ENCODE measurements around the gene PRKN. TPM values are rescaled to one million over a fixed set of nuclear protein-coding genes. Genes with fewer than 3 reads are reported as not detected.

The PRKN gene
- total and polyA plus RNA-seq, 10 donors, result 0.23 to 14.1 (median 7.0) TPM

DNA sequence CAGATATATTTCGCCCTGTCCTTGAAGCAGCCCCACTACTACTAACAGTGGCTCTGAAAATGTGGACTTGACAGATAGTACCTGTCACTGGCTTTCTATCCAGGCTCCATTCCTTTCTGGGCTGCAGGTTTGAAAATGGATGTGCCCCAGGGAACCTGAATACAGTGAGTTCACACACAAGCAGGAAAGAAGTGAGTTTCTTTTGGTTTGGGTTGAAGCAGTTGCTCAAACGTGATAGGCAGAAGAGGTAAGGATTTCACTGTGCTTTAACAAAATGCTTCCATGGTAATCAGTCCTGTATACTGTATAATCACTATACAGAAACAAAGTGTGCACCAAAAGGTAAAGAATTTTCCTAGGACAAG, 382.9 kb downstream of the PRKN start:
- Histone ChIP-seq H3K4me1 (no peaks in the 10 kb centered on the region), H3K36me3 (no peaks in the 10 kb centered on the region), H3K27ac (no peak overlapping the region), H3K9me3 (peaks cover 0 to 6% (median 0%) of the 10 kb centered on the region in 8 donors), H3K4me3 (no peak overlapping the region), H3K27me3 (replicated peaks in 1 of 7) (no peaks in the 10 kb centered on the region)
- no peak for DNase-seq
- TF ChIP-seq POLR2AphosphoS5 (IDR thresholded peaks at IDR 0.05), result no peak
- intact Hi-C loops (cut with DNase I; ENCODE audit: low total_unique reads), result no loop called here
- WGBS, 5 donors, result 64 to 79% (median 69%) methylated on average over 2 of the region's 2 CpGs

DNA sequence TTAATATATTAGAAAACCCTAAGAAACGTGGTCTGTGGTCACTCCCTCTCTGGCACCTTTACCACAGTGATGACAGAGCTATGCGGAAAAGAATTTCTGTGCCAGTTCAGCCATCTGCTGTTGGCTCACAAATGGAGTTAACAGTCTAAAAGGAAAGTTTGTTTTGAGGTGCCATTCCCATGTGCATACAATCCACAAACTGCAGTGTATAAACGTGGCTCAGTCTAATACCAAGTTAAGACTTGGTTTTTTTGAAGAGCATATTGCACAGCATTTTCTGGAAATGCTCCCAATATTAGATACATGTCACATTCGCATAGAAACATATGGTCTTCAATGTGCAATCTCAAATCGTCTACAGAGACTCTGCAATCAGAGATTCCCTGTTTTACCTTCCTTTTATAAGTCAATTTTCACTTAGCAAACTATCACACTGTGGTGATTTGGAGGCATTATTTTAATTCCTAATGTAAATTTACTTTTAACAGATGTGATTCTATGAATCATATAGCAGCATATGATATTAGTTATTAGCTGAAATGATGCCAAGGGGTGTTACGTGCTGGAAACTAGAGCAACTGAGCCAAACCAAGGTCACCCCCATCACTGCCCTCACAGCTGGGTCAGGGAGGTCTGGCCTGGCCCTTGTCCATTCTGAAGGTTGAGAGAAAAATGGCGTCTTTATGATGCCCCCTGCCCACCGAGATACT, 383.5 kb downstream of the PRKN start:
- TF ChIP-seq, protein P1, sequence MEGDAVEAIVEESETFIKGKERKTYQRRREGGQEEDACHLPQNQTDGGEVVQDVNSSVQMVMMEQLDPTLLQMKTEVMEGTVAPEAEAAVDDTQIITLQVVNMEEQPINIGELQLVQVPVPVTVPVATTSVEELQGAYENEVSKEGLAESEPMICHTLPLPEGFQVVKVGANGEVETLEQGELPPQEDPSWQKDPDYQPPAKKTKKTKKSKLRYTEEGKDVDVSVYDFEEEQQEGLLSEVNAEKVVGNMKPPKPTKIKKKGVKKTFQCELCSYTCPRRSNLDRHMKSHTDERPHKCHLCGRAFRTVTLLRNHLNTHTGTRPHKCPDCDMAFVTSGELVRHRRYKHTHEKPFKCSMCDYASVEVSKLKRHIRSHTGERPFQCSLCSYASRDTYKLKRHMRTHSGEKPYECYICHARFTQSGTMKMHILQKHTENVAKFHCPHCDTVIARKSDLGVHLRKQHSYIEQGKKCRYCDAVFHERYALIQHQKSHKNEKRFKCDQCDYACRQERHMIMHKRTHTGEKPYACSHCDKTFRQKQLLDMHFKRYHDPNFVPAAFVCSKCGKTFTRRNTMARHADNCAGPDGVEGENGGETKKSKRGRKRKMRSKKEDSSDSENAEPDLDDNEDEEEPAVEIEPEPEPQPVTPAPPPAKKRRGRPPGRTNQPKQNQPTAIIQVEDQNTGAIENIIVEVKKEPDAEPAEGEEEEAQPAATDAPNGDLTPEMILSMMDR (IDR thresholded peaks at IDR 0.05 in 8 of 11, conservative IDR thresholded peaks at IDR 0.05 in 3 of 11), result no peak
- TF ChIP-seq POLR2AphosphoS5 (IDR thresholded peaks at IDR 0.05), result no peak
- no peak for TF ChIP-seq POLR2A (IDR thresholded peaks at IDR 0.05)
- no peak for DNase-seq
- intact Hi-C loops (cut with DNase I; ENCODE audit: low total_unique reads), result no loop called here
- Histone ChIP-seq H3K27me3 (replicated peaks in 1 of 7) (no peaks in the 10 kb centered on the region), H3K27ac (no peak overlapping the region), H3K9me3 (peaks cover 0 to 6% (median 0%) of the 10 kb centered on the region in 8 donors), H3K4me3 (no peak overlapping the region), H3K36me3 (no peaks in the 10 kb centered on the region), H3K4me1 (no peaks in the 10 kb centered on the region)
- WGBS, 5 donors, result 67 to 79% (median 69%) methylated on average over 8 of the region's 8 CpGs

DNA sequence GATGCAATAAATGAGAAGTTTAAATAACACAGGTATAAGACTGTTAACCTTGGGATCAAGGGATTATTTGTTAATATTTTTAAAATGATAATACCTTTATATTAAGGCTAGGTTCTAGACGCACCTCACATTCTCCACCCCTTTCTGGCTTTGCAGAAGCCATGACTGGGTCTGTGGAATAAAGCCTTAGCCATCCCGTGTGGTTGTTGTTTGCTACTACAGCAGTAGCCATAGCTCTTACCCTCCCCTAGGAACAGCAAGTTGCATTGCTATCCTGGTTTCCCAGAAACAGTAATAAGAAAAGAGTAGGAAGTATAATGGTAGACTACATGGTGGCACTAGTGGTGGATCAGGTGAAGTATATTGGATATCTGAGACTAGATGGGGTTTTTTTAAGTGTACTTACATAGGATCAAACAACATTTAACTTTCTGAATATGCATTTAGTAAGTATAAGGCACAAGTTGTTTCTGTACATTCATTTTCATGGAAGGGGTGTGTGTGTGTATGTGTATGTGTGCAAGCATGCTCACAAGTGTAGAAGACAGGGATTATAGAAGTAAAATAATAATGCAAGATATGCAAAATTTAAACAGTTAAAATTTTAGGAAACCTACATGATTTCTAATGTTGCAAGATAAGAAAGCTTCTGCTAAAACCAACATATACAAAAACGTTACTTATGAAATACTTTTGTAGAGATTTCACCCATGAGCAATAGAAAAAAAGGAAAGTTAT, 384.2 kb downstream of the PRKN start:
- DNase-seq, result no peak
- H3K4me1 ChIP-seq, result no peaks in the 10 kb centered on the region
- no peak overlapping the region for H3K27ac ChIP-seq
- no peak overlapping the region for H3K4me3 ChIP-seq
- H3K36me3 ChIP-seq, result no peaks in the 10 kb centered on the region
- no peaks in the 10 kb centered on the region for H3K27me3 ChIP-seq (replicated peaks in 1 of 7)
- intact Hi-C loops (cut with DNase I; ENCODE audit: low total_unique reads), result no loop called here
- 66 to 79% (median 69%) methylated on average over 3 of the region's 3 CpGs for WGBS, 5 donors
- H3K9me3 ChIP-seq, result peaks cover 0 to 6% (median 0%) of the 10 kb centered on the region in 8 donors
- TF ChIP-seq, protein P1 (IDR thresholded peaks at IDR 0.05 in 8 of 11, conservative IDR thresholded peaks at IDR 0.05 in 3 of 11), result no peak
- TF ChIP-seq POLR2A (IDR thresholded peaks at IDR 0.05) (no peak), POLR2AphosphoS5 (IDR thresholded peaks at IDR 0.05) (no peak)

GRCh38 chr6:162337412-162337811, 390.2 kb downstream of the PRKN start:
- H3K36me3 ChIP-seq, result no peaks in the 10 kb centered on the region
- no peak for DNase-seq
- no peaks in the 10 kb centered on the region for H3K27me3 ChIP-seq (replicated peaks in 1 of 7)
- TF ChIP-seq POLR2AphosphoS5 (IDR thresholded peaks at IDR 0.05), result no peak
- WGBS, 5 donors, result 86 to 91% (median 88%) methylated on average over 6 of the region's 6 CpGs
- no peak overlapping the region for H3K27ac ChIP-seq
- intact Hi-C loops (cut with DNase I; ENCODE audit: low total_unique reads), result no loop called here
- H3K9me3 ChIP-seq, result peaks cover 0 to 17% (median 5%) of the 10 kb centered on the region in 8 donors
- H3K4me1 ChIP-seq, result no peaks in the 10 kb centered on the region
- H3K4me3 ChIP-seq, result no peak overlapping the region

- Histone ChIP-seq H3K36me3 (no peaks in the 10 kb centered on the region), H3K4me3 (no peak overlapping the region), H3K27me3 (replicated peaks in 1 of 7) (no peaks in the 10 kb centered on the region), H3K4me1 (no peaks in the 10 kb centered on the region), H3K9me3 (peaks cover 0 to 12% (median 5%) of the 10 kb centered on the region in 8 donors), H3K27ac (no peak overlapping the region)
- TF ChIP-seq, protein P1 (IDR thresholded peaks at IDR 0.05 in 8 of 11, conservative IDR thresholded peaks at IDR 0.05 in 3 of 11), result no peak
- no peak for TF ChIP-seq POLR2AphosphoS5 (IDR thresholded peaks at IDR 0.05)
- no peak for TF ChIP-seq POLR2A (IDR thresholded peaks at IDR 0.05)
- WGBS, 5 donors, result 83 to 98% (median 97%) methylated on average over 6 of the region's 6 CpGs
- intact Hi-C loops (cut with DNase I; ENCODE audit: low total_unique reads), result no loop called here
- no peak for DNase-seq
These were observed 391.2 kb downstream of the PRKN start for GRCh38 chr6:162336359-162336758.
